Activated naive CD4-positive, alpha-beta T cell treated with anti-CD3 and anti-CD28 coated beads for 36 hours (primary cell): Measurements from ENCODE around the gene UAP1L1. TPM values are rescaled to one million over a fixed set of nuclear protein-coding genes. Genes with fewer than 3 reads are reported as not detected.
A peak's percentile ranks its signal among the peaks of the same experiment; 100 is the strongest.
"Not testable (repeated sequence)": the region's sequence is repeated elsewhere in the genome, so short reads cannot be mapped to it uniquely, and the experiment has no call there.

Experiments used
- CTCF ChIA-PET: fragments of 350-600 bp; sonication (Branson Sonifier 250); formaldehyde crosslinking; loops from one replicate; lab custom pipeline; 2021; ENCODE audit warnings: antibody characterized with exemption; lab: Charles Lee
- DNase-seq: peaks from one replicate; pipeline ENCODE4 v3.0.0-alpha.2; 2020
- H3K27ac Mint-ChIP-seq: one replicate; pipeline ENCODE4 v1.8.0; 2021; ENCODE audit warnings: mild to moderate bottlenecking, mixed read lengths
- H3K27me3 Mint-ChIP-seq: one replicate; pipeline ENCODE4 v1.8.0; 2021; ENCODE audit warnings: low read depth, mixed read lengths
- H3K36me3 Mint-ChIP-seq: one replicate; pipeline ENCODE4 v1.8.0; 2021; ENCODE audit warnings: low read depth, mixed read lengths
- H3K4me1 Mint-ChIP-seq: one replicate; pipeline ENCODE4 v1.8.0; 2021; ENCODE audit warnings: low read depth, mixed read lengths
- H3K4me3 Mint-ChIP-seq: one replicate; pipeline ENCODE4 v1.8.0; 2021; ENCODE audit warnings: mild to moderate bottlenecking, moderate library complexity, mixed read lengths
- H3K9me3 Mint-ChIP-seq: one replicate; pipeline ENCODE4 v1.8.0; 2021; ENCODE audit warnings: mixed read lengths
- intact Hi-C: fragments of 100-400 bp; cut with micrococcal nuclease; formaldehyde crosslinking; loops from one replicate; pipeline ENCODE4 v1.15.1; 2023
- total RNA-seq, 2 experiments: library from RNA; stranded (reverse); gene quantifications; one replicate each; pipeline ENCODE4 v1.2.3, GENCODE V29; 2021

The UAP1L1 gene
- total RNA-seq, 2 experiments from 2014 or later: 2.6 to 3.4 TPM

DNA sequence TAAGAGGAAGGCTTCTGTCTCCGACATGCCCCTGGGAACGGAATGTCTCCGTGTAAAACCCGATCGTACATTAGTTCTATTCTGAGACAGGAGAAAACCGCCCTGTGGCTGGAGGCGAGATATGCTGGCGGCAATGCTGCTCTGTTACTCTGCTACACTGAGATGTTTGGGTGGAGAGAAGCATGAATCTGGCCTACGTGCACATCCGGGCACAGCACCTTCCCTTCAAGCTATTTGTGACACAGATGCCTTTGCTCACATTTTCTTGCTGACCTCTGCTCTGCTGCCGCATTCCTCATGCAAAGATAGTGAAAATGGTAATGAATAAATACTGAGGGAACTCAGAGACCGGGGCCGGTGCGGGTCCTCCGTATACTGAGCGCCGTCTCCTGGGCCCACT, 39.4 kb downstream of the UAP1L1 start:
- no peak overlapping the region for H3K27ac Mint-ChIP-seq
- no peak overlapping the region for H3K4me3 Mint-ChIP-seq
- peaks cover 14% of the 10 kb centered on the region for H3K4me1 Mint-ChIP-seq
- no peak for DNase-seq
- intact Hi-C loops: loop anchor here (5.0 kb wide), 1 partner anchor 61 kb away; no protein-coding TSS in a partner anchor
- no peaks in the 10 kb centered on the region for H3K9me3 Mint-ChIP-seq
- peaks cover 3% of the 10 kb centered on the region for H3K36me3 Mint-ChIP-seq
- H3K27me3 Mint-ChIP-seq: no peaks in the 10 kb centered on the region
- CTCF ChIA-PET: interaction anchor here (3.9 kb wide), 1 partner anchor 110 kb away, joined by 19 read pairs; the partner anchor contains the start of gene RNF224

DNA sequence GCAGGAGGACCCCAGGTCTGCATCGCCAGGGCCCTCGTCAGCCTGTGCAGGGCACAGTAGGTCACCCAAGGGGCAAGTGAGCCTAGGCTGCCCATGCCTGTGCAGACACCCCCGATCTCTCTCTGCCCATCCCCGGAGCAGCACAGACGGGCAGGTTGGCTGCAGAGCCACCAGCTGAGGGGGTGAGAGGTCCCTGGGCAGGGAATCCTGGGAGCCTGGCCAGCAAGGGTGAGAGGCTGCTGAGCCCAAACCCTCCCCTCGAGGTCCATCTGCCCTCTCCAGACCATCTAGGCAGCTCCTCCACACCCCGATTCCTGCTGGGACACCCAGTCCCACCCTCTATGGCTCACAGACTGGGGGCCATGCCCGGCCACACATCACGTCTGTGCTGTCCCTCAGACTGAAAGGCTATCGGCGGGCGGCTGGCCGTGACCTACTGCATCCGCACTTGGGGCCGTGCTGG, 40.0 kb downstream of the UAP1L1 start:
- intact Hi-C loops: loop anchor here (5.0 kb wide), 1 partner anchor 60 kb away; no protein-coding TSS in a partner anchor
- Mint-ChIP-seq H3K27ac (no peak overlapping the region), H3K9me3 (no peaks in the 10 kb centered on the region), H3K4me3 (no peak overlapping the region), H3K27me3 (no peaks in the 10 kb centered on the region), H3K4me1 (peaks cover 14% of the 10 kb centered on the region), H3K36me3 (peaks cover 3% of the 10 kb centered on the region)
- no peak for DNase-seq
- CTCF ChIA-PET: interaction anchor here (1.5 to 3.9 kb wide), 3 partner anchors 109 to 119 kb away, joined by 5 to 19 read pairs (median 6); partner anchors contain the start of genes RNF224 and SLC34A3

DNA sequence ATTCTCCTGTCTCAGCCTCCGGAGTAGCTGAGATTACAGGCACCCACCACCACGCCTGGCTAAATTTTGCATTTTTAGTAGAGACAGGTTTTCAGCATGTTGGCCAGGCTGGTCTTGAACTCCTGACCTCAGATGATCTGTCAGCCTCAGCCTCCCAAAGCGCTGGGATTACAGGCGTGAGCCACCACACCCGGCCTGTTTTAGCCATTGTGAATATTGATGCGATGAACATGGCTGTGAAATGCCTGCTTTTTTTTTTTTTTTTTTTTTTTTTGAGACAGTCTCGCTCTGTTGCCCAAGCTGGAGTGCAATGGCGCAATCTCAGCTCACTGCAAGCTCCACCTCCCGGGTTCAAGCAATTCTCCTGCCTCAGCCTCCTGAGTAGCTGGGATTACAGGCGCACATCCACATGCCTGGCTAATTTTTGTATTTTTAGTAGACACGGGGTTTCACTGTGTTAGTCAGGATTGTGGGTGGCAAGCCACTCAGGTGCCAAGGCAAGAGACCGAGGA, 40.8 kb downstream of the UAP1L1 start:
- not testable (repeated sequence) for H3K4me3 Mint-ChIP-seq, H3K9me3 Mint-ChIP-seq, DNase-seq, H3K27me3 Mint-ChIP-seq, H3K27ac Mint-ChIP-seq, H3K36me3 Mint-ChIP-seq
- CTCF ChIA-PET: interaction anchor here (0.6 to 3.9 kb wide), 9 partner anchors 11 to 118 kb away, joined by 3 to 19 read pairs (median 4); partner anchors contain the start of genes RNF224, SLC34A3 and TPRN
- H3K4me1 Mint-ChIP-seq: peaks cover 10% of the 10 kb centered on the region
- intact Hi-C loops: loop anchor here (1.0 to 5.0 kb wide), 3 partner anchors 59 to 118 kb away; partner anchors contain the start of gene RNF224

- H3K4me3 Mint-ChIP-seq, intact Hi-C loops, H3K27ac Mint-ChIP-seq, DNase-seq, H3K9me3 Mint-ChIP-seq, H3K36me3 Mint-ChIP-seq, H3K27me3 Mint-ChIP-seq: not testable (repeated sequence)
- peaks cover 17% of the 10 kb centered on the region for H3K4me1 Mint-ChIP-seq
- CTCF ChIA-PET: interaction anchor here (0.7 to 1.8 kb wide), 3 partner anchors 9 to 105 kb away, joined by 3 to 8 read pairs (median 7); partner anchors contain the start of gene RNF224
Observed at GRCh38 chr9:137121927-137122795, 44.8 kb downstream of the UAP1L1 start.

GRCh38 chr9:137122796-137123467, 45.6 kb downstream of the UAP1L1 start:
- H3K27ac Mint-ChIP-seq: not testable (repeated sequence)

DNA sequence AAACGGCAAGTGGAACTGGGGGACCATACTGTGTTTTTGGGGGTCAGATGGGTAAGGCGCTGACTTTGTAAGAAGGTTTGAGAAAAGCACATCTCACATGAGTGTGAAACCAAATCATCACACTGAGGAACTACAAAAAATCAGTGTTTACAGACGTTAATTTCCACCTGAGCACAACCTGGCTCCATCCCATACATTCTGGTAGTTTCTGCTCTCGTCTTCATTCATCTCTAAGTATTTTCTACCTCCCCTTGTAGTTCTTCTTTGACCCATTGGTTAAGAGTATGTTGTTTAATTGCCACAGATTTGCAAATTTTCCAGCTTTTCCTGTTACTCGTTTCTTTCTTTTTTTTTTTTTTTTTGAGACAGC, 46.1 kb downstream of the UAP1L1 start:
- no peak for DNase-seq
- Mint-ChIP-seq H3K27ac (no peak overlapping the region), H3K36me3 (peaks cover 4% of the 10 kb centered on the region), H3K4me3 (no peak overlapping the region), H3K4me1 (peaks cover 26% of the 10 kb centered on the region), H3K9me3 (no peaks in the 10 kb centered on the region), H3K27me3 (no peaks in the 10 kb centered on the region)
- intact Hi-C loops: no loop called here
- CTCF ChIA-PET: interaction anchor here (0.7 to 1.6 kb wide), 3 partner anchors 73 to 104 kb away, joined by 3 to 8 read pairs (median 4); partner anchors contain the start of gene RNF224

More at GRCh38 chr9:137122796-137123467, 45.6 kb downstream of the UAP1L1 start:
- CTCF ChIA-PET: interaction anchor here (0.7 to 1.8 kb wide), 5 partner anchors 8 to 104 kb away, joined by 3 to 8 read pairs (median 4); partner anchors contain the start of gene RNF224
- DNase-seq, H3K4me3 Mint-ChIP-seq, H3K9me3 Mint-ChIP-seq, H3K27me3 Mint-ChIP-seq, H3K36me3 Mint-ChIP-seq, intact Hi-C loops: not testable (repeated sequence)
- peaks cover 22% of the 10 kb centered on the region for H3K4me1 Mint-ChIP-seq

DNA sequence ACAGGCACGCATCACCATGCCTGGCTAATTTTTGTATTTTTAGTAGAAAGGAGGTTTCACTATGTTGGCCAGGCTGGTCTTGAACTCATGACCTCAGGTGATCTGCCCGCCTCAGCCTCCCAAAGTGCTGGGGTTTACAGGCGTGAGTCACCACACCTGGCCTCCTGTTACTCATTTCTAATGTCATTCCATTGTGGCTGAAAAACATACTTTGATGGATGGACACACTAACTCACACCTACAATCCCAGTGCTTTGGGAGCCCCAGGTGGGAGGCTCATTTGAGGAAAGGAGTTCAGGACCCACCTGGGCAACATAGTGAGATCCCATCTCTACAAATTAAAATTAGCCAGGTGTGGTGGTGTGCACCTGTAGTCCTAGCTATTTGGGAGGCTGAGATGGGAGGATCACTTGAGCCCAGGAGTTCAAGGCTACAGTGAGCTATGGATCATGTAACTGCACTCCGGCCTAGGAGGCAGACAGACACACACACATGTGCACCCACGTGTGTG, 46.7 kb downstream of the UAP1L1 start:
- H3K27ac Mint-ChIP-seq, CTCF ChIA-PET, H3K9me3 Mint-ChIP-seq, H3K36me3 Mint-ChIP-seq, H3K4me3 Mint-ChIP-seq, intact Hi-C loops, H3K27me3 Mint-ChIP-seq, DNase-seq: not testable (repeated sequence)
- H3K4me1 Mint-ChIP-seq: peaks cover 24% of the 10 kb centered on the region

DNA sequence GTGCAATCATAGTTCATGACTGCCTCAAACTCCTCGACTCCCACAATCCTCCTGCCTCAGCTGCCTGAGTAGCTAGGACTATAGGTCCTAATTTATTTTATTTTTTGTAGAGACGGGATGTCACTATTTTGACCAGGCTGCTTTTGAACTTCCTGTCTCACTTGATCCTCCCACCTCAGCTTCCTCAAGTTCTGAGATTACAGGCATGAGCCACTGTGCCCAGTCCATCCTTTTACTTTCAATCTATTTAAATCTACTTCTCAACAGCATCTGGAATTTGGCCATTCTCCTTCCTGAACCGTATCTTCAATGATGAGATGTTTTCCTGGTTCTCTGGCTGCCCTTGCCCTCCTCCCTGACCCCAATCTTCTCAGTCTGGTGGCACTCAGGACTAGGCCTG, 49.5 kb downstream of the UAP1L1 start:
- Mint-ChIP-seq H3K36me3 (peaks cover 7% of the 10 kb centered on the region), H3K4me3 (peak overlapping the region; percentile 91), H3K9me3 (no peaks in the 10 kb centered on the region), H3K27ac (peak overlapping the region; percentile 90), H3K4me1 (peaks cover 19% of the 10 kb centered on the region), H3K27me3 (peaks cover 2% of the 10 kb centered on the region)
- CTCF ChIA-PET: interaction anchor here (0.6 to 3.4 kb wide), 4 partner anchors 18 to 110 kb away, joined by 3 to 14 read pairs (median 4); partner anchors contain the start of gene RNF224
- DNase-seq: no peak
- intact Hi-C loops: loop anchor here (5.0 kb wide), 4 partner anchors 39 to 79 kb away; partner anchors contain the start of genes ANAPC2, LRRC26, MAN1B1 and NPDC1

DNA sequence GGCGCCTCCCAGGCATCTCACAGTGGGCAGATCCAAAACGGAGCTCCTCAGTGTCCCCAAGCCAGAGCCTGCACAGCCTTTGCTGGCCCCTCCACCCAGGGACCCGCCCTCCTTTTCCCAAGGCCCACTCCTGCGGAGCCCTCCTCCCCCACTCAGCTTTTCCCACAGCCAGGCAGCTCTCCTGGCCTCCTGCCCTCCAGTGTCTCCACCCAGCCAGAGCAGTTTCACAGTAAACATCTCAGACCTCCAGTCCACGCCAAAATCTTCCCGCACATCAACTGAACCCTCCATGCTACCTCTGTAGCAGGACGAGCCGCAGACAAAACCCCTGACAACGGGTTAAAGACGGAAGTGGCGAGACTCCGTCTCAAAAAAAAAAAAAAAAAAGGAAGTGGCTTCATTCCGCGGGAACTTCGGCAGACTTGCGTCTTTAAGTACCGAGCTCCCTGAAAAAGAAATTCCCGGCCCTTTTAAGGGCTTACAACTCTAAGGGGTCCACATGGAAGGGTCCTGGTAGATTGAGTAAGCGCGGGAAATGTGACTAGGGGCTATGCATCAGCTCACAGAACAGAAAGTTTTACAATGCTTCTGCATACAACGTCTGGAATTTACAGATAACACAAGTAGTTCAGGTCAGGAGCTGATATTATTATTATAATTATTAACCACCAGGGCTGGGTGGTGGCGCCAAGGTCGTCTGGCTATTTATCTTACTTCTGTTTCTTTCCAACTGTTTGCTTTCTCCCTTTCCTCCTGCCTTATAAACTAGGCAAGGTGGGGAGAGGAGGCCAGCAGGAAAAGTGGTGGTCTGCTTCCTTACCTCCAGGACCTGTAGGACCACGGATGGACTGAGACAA, 50.2 kb downstream of the UAP1L1 start:
- H3K9me3 Mint-ChIP-seq: no peaks in the 10 kb centered on the region
- DNase-seq: peak; percentile 52

GRCh38 chr9:137128158-137128861, 51.0 kb downstream of the UAP1L1 start:
- peak; percentile 62 for DNase-seq
- intact Hi-C loops: loop anchor here (1.0 to 5.0 kb wide), 6 partner anchors 22 to 295 kb away; partner anchors contain the start of genes ANAPC2, EXD3, LRRC26 and MAN1B1
- peak overlapping the region; percentile 91 for H3K4me3 Mint-ChIP-seq
- CTCF ChIA-PET: interaction anchor here (0.6 to 3.4 kb wide), 4 partner anchors 32 to 99 kb away, joined by 3 to 14 read pairs (median 6); partner anchors contain the start of gene RNF224
- H3K9me3 Mint-ChIP-seq: no peaks in the 10 kb centered on the region
- peaks cover 7% of the 10 kb centered on the region for H3K36me3 Mint-ChIP-seq
- peak overlapping the region; percentile 90 for H3K27ac Mint-ChIP-seq
- peaks cover 19% of the 10 kb centered on the region for H3K4me1 Mint-ChIP-seq
- peaks cover 2% of the 10 kb centered on the region for H3K27me3 Mint-ChIP-seq

More for the DNA sequence above, 50.2 kb downstream of the UAP1L1 start:
- peak overlapping the region; percentile 90 for H3K27ac Mint-ChIP-seq
- H3K27me3 Mint-ChIP-seq: peaks cover 2% of the 10 kb centered on the region
- CTCF ChIA-PET: interaction anchor here (0.6 to 3.4 kb wide), 5 partner anchors 43 to 109 kb away, joined by 3 to 14 read pairs (median 4); partner anchors contain the start of gene RNF224
- H3K4me1 Mint-ChIP-seq: peaks cover 19% of the 10 kb centered on the region
- H3K36me3 Mint-ChIP-seq: peaks cover 7% of the 10 kb centered on the region
- peak overlapping the region; percentile 91 for H3K4me3 Mint-ChIP-seq
- intact Hi-C loops: loop anchor here (1.0 to 5.0 kb wide), 6 partner anchors 23 to 296 kb away; partner anchors contain the start of genes ANAPC2, EXD3, LRRC26 and MAN1B1
